GM23248 (cell line): ENCODE data around the gene RUSC2. TPM values are rescaled to one million over a fixed set of nuclear protein-coding genes. Genes with fewer than 3 reads are reported as not detected.
"Not testable (repeated sequence)": the region's sequence is repeated elsewhere in the genome, so short reads cannot be mapped to it uniquely, and the experiment has no call there.

Source experiments
- DNase-seq: peaks from one replicate; pipeline ENCODE4 v3.0.0-alpha.2; 2015
- H2AFZ ChIP-seq: fragments of 200-600 bp; sonication (generic); 2 replicates; pipeline ENCODE4 v1.6.1; 2016; ENCODE audit warnings: antibody characterized with exemption
- H3F3A ChIP-seq: fragments of 200-600 bp; sonication (generic); 2 replicates; pipeline ENCODE4 v1.6.1; 2016; ENCODE audit warnings: mild to moderate bottlenecking, antibody characterized with exemption, mixed run types; ENCODE audit not compliant: insufficient read depth
- H3K27ac ChIP-seq: fragments of 200-600 bp; sonication (generic); 2 replicates; pipeline ENCODE4 v1.5.1; 2016; ENCODE audit warnings: mild to moderate bottlenecking
- H3K27me3 ChIP-seq: fragments of 200-600 bp; sonication (generic); replicated peaks from 2 replicates; pipeline ENCODE4 v1.6.1; 2016; ENCODE audit warnings: mild to moderate bottlenecking; ENCODE audit not compliant: insufficient read depth
- H3K36me3 ChIP-seq: fragments of 200-600 bp; sonication (generic); 2 replicates; pipeline ENCODE4 v1.6.1; 2016; ENCODE audit warnings: low read depth, mild to moderate bottlenecking
- H3K4me1 ChIP-seq: fragments of 200-600 bp; sonication (generic); 2 replicates; pipeline ENCODE4 v1.6.1; 2016; ENCODE audit warnings: mild to moderate bottlenecking; ENCODE audit not compliant: insufficient read depth
- H3K4me2 ChIP-seq: fragments of 200-600 bp; sonication (generic); one replicate; pipeline ENCODE4 v1.6.1; 2016; ENCODE audit warnings: mild to moderate bottlenecking; ENCODE audit not compliant: unreplicated experiment
- H3K4me3 ChIP-seq: fragments of 200-600 bp; sonication (generic); 2 replicates; pipeline ENCODE4 v1.5.1; 2016; ENCODE audit warnings: mild to moderate bottlenecking
- H3K79me2 ChIP-seq: fragments of 200-600 bp; sonication (generic); 2 replicates; pipeline ENCODE4 v1.6.1; 2016; ENCODE audit warnings: mild to moderate bottlenecking; ENCODE audit not compliant: insufficient read depth
- H3K9ac ChIP-seq: fragments of 200-600 bp; sonication (generic); 2 replicates; pipeline ENCODE4 v1.6.1; 2016; ENCODE audit warnings: mild to moderate bottlenecking
- H3K9me2 ChIP-seq: fragments of 200-600 bp; sonication (generic); 2 replicates; pipeline ENCODE4 v1.6.1; 2016; ENCODE audit warnings: mixed run types, mild to moderate bottlenecking, moderate library complexity; ENCODE audit not compliant: insufficient read depth
- H3K9me3 ChIP-seq: fragments of 200-600 bp; sonication (generic); one replicate; pipeline ENCODE4 v1.6.1; 2017; ENCODE audit warnings: low read depth
- H4K20me1 ChIP-seq: fragments of 200-600 bp; sonication (generic); 2 replicates; pipeline ENCODE4 v1.6.0; 2016; ENCODE audit not compliant: insufficient read depth
- EZH2 ChIP-seq: fragments of 200-600 bp; sonication (generic); IDR thresholded peaks from 2 replicates; pipeline ENCODE4 v1.6.1; 2018; ENCODE audit warnings: antibody characterized with exemption, mild to moderate bottlenecking; ENCODE audit not compliant: insufficient read depth, poor library complexity, severe bottlenecking
- EZH2phosphoT487 ChIP-seq: fragments of 200-600 bp; sonication (generic); IDR thresholded peaks from 2 replicates; pipeline ENCODE4 v1.6.1; 2018; ENCODE audit warnings: antibody characterized with exemption, moderate library complexity, mild to moderate bottlenecking, low read depth; ENCODE audit not compliant: insufficient read depth
- WGBS, 2 experiments: methylation state at CpG; one replicate each; pipeline ENCODE4 v1.1.6; 2015 to 2017; ENCODE audit warnings: low lambda C conversion rate in 2 of 2, low coverage in 1 of 2; ENCODE audit errors: missing lambda C conversion rate in 2 of 2; 5-methylcytosine and 5-hydroxymethylcytosine counted together
- in situ Hi-C: fragments of 300-500 bp; cut with MboI; formaldehyde crosslinking; loops from 2 replicates; pipeline ENCODE4 v1.15.0; 2020
- polyA plus RNA-seq: library from polyadenylated mRNA; unstranded; fragments of >200 nt; fragmentation: Nextera tagmentation; extraction: Ambion mirVana; gene quantifications from 2 replicates; pipeline ENCODE4 v1.2.1, GENCODE V29; 2016
- total RNA-seq: library from RNA; depleted of rRNA; stranded (reverse); fragments of >200 nt; shearing (Covaris generic); gene quantifications from 2 replicates; pipeline ENCODE4 v1.2.3, GENCODE V29; 2014

RUSC2 gene
- total and polyA plus RNA-seq, 2 experiments from 2014 or later, result 31.7 to 74.0 TPM

DNA sequence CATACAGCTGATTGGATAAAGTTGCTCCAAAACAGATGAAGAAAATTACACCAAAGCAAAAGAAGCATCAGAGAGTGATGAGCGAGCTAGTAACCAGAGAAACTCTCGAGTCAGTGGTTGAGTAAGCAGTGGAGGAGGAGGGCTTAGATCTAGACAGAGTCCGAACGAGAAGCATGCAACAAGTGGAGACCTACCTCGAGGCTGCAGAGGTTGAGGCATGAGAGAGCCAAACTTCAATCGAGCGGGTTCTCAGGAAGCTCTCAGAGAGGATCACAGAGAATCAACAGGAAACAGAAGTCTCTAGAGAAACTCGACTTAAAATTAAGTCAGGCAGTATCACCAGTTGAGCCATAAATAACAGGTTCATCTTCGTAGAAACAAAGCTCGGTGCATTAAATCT is 6.1 kb downstream of the RUSC2 start:
- TF ChIP-seq EZH2phosphoT487 (no peak), EZH2 (no peak)
- no peak overlapping the region for H3K9ac ChIP-seq
- in situ Hi-C loops, result loop anchor here (5.0 kb wide), 1 partner anchor 51 kb away; no protein-coding TSS in a partner anchor
- peaks cover 97% of the 10 kb centered on the region for H3K79me2 ChIP-seq
- H3K27me3 ChIP-seq, result no peaks in the 10 kb centered on the region
- peaks cover 46% of the 10 kb centered on the region for H3K4me1 ChIP-seq
- no peaks in the 10 kb centered on the region for H3K9me2 ChIP-seq
- no peak overlapping the region for H2AFZ ChIP-seq
- no peak for DNase-seq
- no peak overlapping the region for H3K4me2 ChIP-seq
- H3K9me3 ChIP-seq, result no peaks in the 10 kb centered on the region
- peaks cover 94% of the 10 kb centered on the region for H3F3A ChIP-seq
- 0 out of 2 replicates have a peak overlapping the region, but pooled peaks have one; percentile 16 for H3K27ac ChIP-seq
- no peaks in the 10 kb centered on the region for H4K20me1 ChIP-seq
- H3K36me3 ChIP-seq, result peaks cover 36% of the 10 kb centered on the region
- no peak overlapping the region for H3K4me3 ChIP-seq
- WGBS, 2 experiments, result 68 to 70% methylated on average over 10 of the region's 10 CpGs

DNA sequence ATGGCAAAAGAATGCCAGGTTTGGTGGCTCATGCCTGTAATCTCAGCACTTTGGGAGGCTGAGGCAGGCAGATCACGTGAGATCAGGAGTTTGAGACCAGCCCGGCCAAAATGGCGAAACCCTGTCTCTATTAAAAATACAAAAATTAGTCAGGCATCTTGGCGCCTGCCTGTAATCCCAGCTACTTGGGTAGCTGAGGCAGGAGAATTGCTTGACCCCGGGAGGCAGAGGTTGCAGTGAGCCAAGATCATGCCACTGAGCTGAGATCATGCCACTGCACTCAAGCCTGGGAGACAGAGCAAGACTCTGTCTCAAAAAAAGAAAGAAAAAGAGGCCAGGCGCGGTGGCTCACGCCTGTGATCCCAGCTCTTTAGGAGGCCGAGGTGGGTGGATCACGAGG is 8.3 kb downstream of the RUSC2 start:
- Histone ChIP-seq H3K36me3 (peaks cover 31% of the 10 kb centered on the region), H3K9ac (peak overlapping the region; percentile 45; the same call in 1 of the 2 replicates), H3K4me1 (peaks cover 48% of the 10 kb centered on the region), H3K79me2 (peaks cover 97% of the 10 kb centered on the region), H3K4me2 (peak overlapping the region; percentile 26), H3K27ac (peak overlapping the region; percentile 77), H3F3A (peaks cover 84% of the 10 kb centered on the region)
- H3K4me3 ChIP-seq, H2AFZ ChIP-seq, H3K27me3 ChIP-seq, H4K20me1 ChIP-seq, H3K9me2 ChIP-seq, H3K9me3 ChIP-seq: not testable (repeated sequence)
- DNase-seq, result peak; percentile 58
- in situ Hi-C loops, result loop anchor here (5.0 kb wide), 1 partner anchor 49 kb away; no protein-coding TSS in a partner anchor
- 30 to 32% methylated on average over 10 of the region's 10 CpGs for WGBS, 2 experiments

DNA sequence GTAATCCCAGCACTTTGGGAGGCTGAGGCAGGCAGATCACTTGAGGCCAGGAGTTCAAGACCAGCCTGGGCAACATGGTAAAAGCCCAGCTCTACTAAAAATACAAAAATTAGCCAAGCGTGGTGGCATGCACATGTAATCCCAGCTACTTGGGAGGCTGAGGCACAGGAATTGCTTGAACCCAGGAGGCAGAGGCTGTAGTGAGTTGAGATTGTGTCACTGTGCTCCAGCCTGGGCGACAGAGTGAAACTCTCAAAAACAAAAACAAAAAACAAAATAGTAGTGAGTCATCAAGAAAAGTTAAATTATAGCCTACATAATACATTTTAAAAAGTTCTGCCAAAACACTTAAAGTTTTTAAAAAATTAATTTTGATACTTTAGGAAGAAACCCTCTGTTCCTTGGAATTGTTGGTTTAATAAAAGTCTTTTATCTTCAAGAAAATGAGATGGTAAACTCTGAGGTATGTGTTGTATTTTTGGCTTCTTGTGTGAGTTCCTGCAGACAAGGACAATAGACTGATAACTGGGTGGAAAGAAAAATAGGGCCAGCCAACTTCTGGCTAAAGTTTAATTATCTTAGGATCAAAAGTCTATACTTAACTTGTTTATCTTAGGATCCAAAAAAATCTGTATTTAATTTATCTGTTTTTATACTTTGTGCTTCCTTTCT is 9.3 kb downstream of the RUSC2 start:
- Histone ChIP-seq H3K79me2 (peaks cover 97% of the 10 kb centered on the region), H3K4me1 (peaks cover 48% of the 10 kb centered on the region), H3K36me3 (peaks cover 30% of the 10 kb centered on the region), H3K27me3 (no peaks in the 10 kb centered on the region), H3K9me2 (no peaks in the 10 kb centered on the region), H2AFZ (no peak overlapping the region), H3K27ac (peak overlapping the region; percentile 77), H3K4me2 (peak overlapping the region; percentile 4), H4K20me1 (no peaks in the 10 kb centered on the region), H3F3A (peaks cover 75% of the 10 kb centered on the region), H3K9me3 (no peaks in the 10 kb centered on the region), H3K4me3 (no peak overlapping the region), H3K9ac (peak overlapping the region; percentile 45; the same call in 1 of the 2 replicates)
- 71 to 79% methylated on average over 2 of the region's 2 CpGs for WGBS, 2 experiments
- in situ Hi-C loops, result loop anchor here (5.0 kb wide), 1 partner anchor 48 kb away; no protein-coding TSS in a partner anchor
- no peak for DNase-seq
- no peak for TF ChIP-seq EZH2
- TF ChIP-seq EZH2phosphoT487, result no peak

DNA sequence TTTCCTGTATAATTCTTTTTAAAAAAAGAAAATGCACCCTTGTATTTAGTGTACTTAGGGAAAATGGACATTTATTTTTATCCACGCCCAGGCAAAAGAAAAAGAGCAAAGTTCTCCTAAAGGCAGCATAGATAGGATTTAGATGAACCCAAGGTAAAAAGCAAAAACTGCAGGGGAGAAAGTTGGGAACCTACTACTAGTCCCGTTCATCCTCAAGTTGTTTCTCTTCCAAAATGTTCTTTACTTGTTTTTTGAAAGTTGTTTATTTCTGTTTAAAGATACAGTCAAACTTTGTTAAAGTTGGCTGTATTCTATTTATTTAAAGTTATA is 9.8 kb downstream of the RUSC2 start:
- H3K9ac ChIP-seq, result peak overlapping the region; percentile 9; the same call in 1 of the 2 replicates
- H2AFZ ChIP-seq, result no peak overlapping the region
- DNase-seq, result no peak
- TF ChIP-seq EZH2 (no peak), EZH2phosphoT487 (no peak)
- H3K9me2 ChIP-seq, result no peaks in the 10 kb centered on the region
- H4K20me1 ChIP-seq, result no peaks in the 10 kb centered on the region
- no peak overlapping the region for H3K4me3 ChIP-seq
- H3F3A ChIP-seq, result peaks cover 70% of the 10 kb centered on the region
- WGBS, 2 experiments, result 22 to 24% methylated on average over 2 of the region's 2 CpGs
- in situ Hi-C loops, result loop anchor here (5.0 kb wide), 1 partner anchor 48 kb away; no protein-coding TSS in a partner anchor
- peaks cover 48% of the 10 kb centered on the region for H3K4me1 ChIP-seq
- no peaks in the 10 kb centered on the region for H3K9me3 ChIP-seq
- H3K27me3 ChIP-seq, result no peaks in the 10 kb centered on the region
- H3K27ac ChIP-seq, result peak overlapping the region; percentile 77
- peaks cover 30% of the 10 kb centered on the region for H3K36me3 ChIP-seq
- H3K4me2 ChIP-seq, result peak overlapping the region; percentile 4
- peaks cover 97% of the 10 kb centered on the region for H3K79me2 ChIP-seq
